Spleen (tissue), 11 donors: ENCODE measurements around the gene FAM120A. TPM values are rescaled to one million over a fixed set of nuclear protein-coding genes. Genes with fewer than 3 reads are reported as not detected.

Experiments
- DNase-seq: peaks from one replicate; pipeline ENCODE4 v3.0.0-alpha.2; 2020
- H3K27ac ChIP-seq, 8 donors: fragments of 200-600 bp; sonication (generic) in 7 of 8; 1 replicate in 4 of 8; 2 replicates in 4 of 8; pipeline versions ENCODE4 v1.5.0 to v1.8.0; 2016 to 2021; ENCODE audit warnings: inconsistent platforms in 4 of 8, mild to moderate bottlenecking in 4 of 8, moderate library complexity in 1 of 8
- H3K27me3 ChIP-seq, 7 donors: fragments of 200-600 bp; sonication (generic) in 6 of 7; replicated peaks in 1 of 7; 1 replicate in 4 of 7; 2 replicates in 3 of 7; pipeline versions ENCODE4 v1.5.0 to v1.8.0; 2016 to 2021; ENCODE audit warnings: inconsistent platforms in 3 of 7, mild to moderate bottlenecking in 1 of 7
- H3K36me3 ChIP-seq, 6 donors: fragments of 200-600 bp; sonication (generic) in 5 of 6; 1 replicate in 4 of 6; 2 replicates in 2 of 6; pipeline versions ENCODE4 v1.5.0 to v1.8.0; 2016 to 2021; ENCODE audit warnings: inconsistent platforms in 2 of 6
- H3K4me1 ChIP-seq, 6 donors: fragments of 200-600 bp; sonication (generic) in 5 of 6; 1 replicate in 3 of 6; 2 replicates in 3 of 6; pipeline versions ENCODE4 v1.5.0 to v1.8.0; 2016 to 2021; ENCODE audit warnings: inconsistent platforms in 3 of 6
- H3K4me3 ChIP-seq, 8 donors: fragments of 200-600 bp; sonication (generic) in 7 of 8; 1 replicate in 4 of 8; 2 replicates in 4 of 8; pipeline versions ENCODE4 v1.5.0 to v1.8.0; 2016 to 2021; ENCODE audit warnings: inconsistent platforms in 4 of 8, mild to moderate bottlenecking in 4 of 8, moderate library complexity in 2 of 8
- H3K9me3 ChIP-seq, 8 donors: fragments of 200-600 bp; sonication (generic) in 7 of 8; 1 replicate in 4 of 8; 2 replicates in 4 of 8; pipeline versions ENCODE4 v1.5.0 to v1.8.0; 2016 to 2021; ENCODE audit warnings: inconsistent platforms in 4 of 8
- CTCF ChIP-seq, 11 experiments: fragments of 200-600 bp in 7 of 11; fragments of 450-650 bp in 4 of 11; sonication (generic) in 4 of 11; IDR thresholded peaks in 8 of 11; conservative IDR thresholded peaks in 3 of 11; 1 replicate in 7 of 11; 2 replicates in 4 of 11; pipeline versions ENCODE4 v1.4.0 to v1.8.0; 2016 to 2021; ENCODE audit warnings: antibody characterized with exemption in 11 of 11, inconsistent platforms in 4 of 11, mild to moderate bottlenecking in 1 of 11
- POLR2A ChIP-seq, 3 donors: fragments of 450-650 bp; IDR thresholded peaks; one replicate each; pipeline ENCODE4 v1.5.1; 2017; ENCODE audit warnings: antibody characterized with exemption in 3 of 3, mild to moderate bottlenecking in 1 of 3
- POLR2AphosphoS5 ChIP-seq, 3 donors: sonication (generic); formaldehyde crosslinking; IDR thresholded peaks; one replicate each; pipeline ENCODE4 v1.5.1; 2017; ENCODE audit warnings: antibody characterized with exemption in 3 of 3
- WGBS, 5 donors: extraction: QIAGEN DNeasy Blood & Tissue Kit in 3 of 5; methylation state at CpG; one replicate each; pipeline versions ENCODE4 v1.1.5 to v1.1.7; 2013 to 2018; 5-methylcytosine and 5-hydroxymethylcytosine counted together
- intact Hi-C: fragments of 100-400 bp; cut with DNase I; formaldehyde crosslinking; loops from one replicate; pipeline ENCODE4 v1.15.0; 2023; ENCODE audit warnings: low total_unique reads
- polyA plus RNA-seq, 3 donors: library from polyadenylated mRNA; stranded (reverse); fragments of 200-250 nt; gene quantifications; one replicate each; pipeline ENCODE4 v1.2.1, GENCODE V29; 2013
- total RNA-seq, 7 donors: library from RNA; depleted of rRNA in 3 of 7; stranded (reverse); fragments of >200 nt in 3 of 7; fragmentation: NEBNext Ultra II Directional in 4 of 7; extraction: Animal tissue kit (Norgen Biotek cat#: 25700) in 4 of 7; gene quantifications; one replicate each; pipeline versions ENCODE4 v1.1.0 to v1.2.1, GENCODE V29; 2016 to 2021
- donor health status: healthy with polysubstance abuse.
- donor health status: DM: no; HTN: no; CAD: no; lungs with moderate emphysema.
- donor health status: DM: no; HTN: no; CAD: no.
- donor health status: Bipolar disorder and iron deficiency.
- donor health status: healthy.
- donor health status: DM: no; HTN: no; CAD: no.
- donor health status: DM: yes; HTN: yes; CAD: no.

The FAM120A gene
- total and polyA plus RNA-seq, 10 donors = 33.0 to 116 (median 102) TPM

GRCh38 chr9:93580654-93581380, 129.3 kb downstream of the FAM120A start:
- no peaks in the 10 kb centered on the region for H3K36me3 ChIP-seq
- no peak overlapping the region for H3K4me3 ChIP-seq
- no peak for TF ChIP-seq CTCF (IDR thresholded peaks at IDR 0.05 in 8 of 11, conservative IDR thresholded peaks at IDR 0.05 in 3 of 11)
- no peak for TF ChIP-seq POLR2AphosphoS5 (IDR thresholded peaks at IDR 0.05)
- TF ChIP-seq POLR2A (IDR thresholded peaks at IDR 0.05) = no peak
- 79 to 84% (median 82%) methylated on average over 9 to 10 of the region's 10 CpGs for WGBS, 5 donors
- peaks cover 0 to 9% (median 3%) of the 10 kb centered on the region in 8 donors for H3K9me3 ChIP-seq
- peaks cover 6 to 66% (median 53%) of the 10 kb centered on the region in 6 donors for H3K4me1 ChIP-seq
- intact Hi-C loops = no loop called here
- no peak for DNase-seq
- peak overlapping the region in 7 of 8 donors; percentile 4 to 97 (median 73) for H3K27ac ChIP-seq
- H3K27me3 ChIP-seq = no peaks in the 10 kb centered on the region

- H3K4me3 ChIP-seq = no peak overlapping the region
- H3K27ac ChIP-seq = peak overlapping the region; percentile 29 to 97 (median 68)
- no peaks in the 10 kb centered on the region for H3K27me3 ChIP-seq
- 44 to 81% (median 57%) methylated on average over 3 to 5 of the region's 5 CpGs for WGBS, 5 donors
- intact Hi-C loops = no loop called here
- peaks cover 6 to 77% (median 53%) of the 10 kb centered on the region in 6 donors for H3K4me1 ChIP-seq
- peaks cover 0 to 9% (median 3%) of the 10 kb centered on the region in 8 donors for H3K9me3 ChIP-seq
- TF ChIP-seq POLR2AphosphoS5 (IDR thresholded peaks at IDR 0.05) (peak in 2 of 3 donors; percentile 58 to 68), POLR2A (IDR thresholded peaks at IDR 0.05) (no peak), CTCF (IDR thresholded peaks at IDR 0.05 in 8 of 11, conservative IDR thresholded peaks at IDR 0.05 in 3 of 11) (no peak)
- DNase-seq = no peak
- no peaks in the 10 kb centered on the region for H3K36me3 ChIP-seq
Measured at GRCh38 chr9:93582115-93582514, 130.6 kb downstream of the FAM120A start.

GRCh38 chr9:93582550-93582949, 131.1 kb downstream of the FAM120A start:
- Histone ChIP-seq H3K36me3 (no peaks in the 10 kb centered on the region), H3K9me3 (peaks cover 0 to 9% (median 3%) of the 10 kb centered on the region in 8 donors), H3K4me3 (no peak overlapping the region), H3K27me3 (no peaks in the 10 kb centered on the region), H3K27ac (peak overlapping the region in 7 of 8 donors; percentile 29 to 97 (median 73)), H3K4me1 (peaks cover 4 to 76% (median 50%) of the 10 kb centered on the region in 6 donors)
- 68 to 85% (median 73%) methylated on average over 3 of the region's 3 CpGs for WGBS, 5 donors
- no peak for DNase-seq
- intact Hi-C loops = no loop called here
- TF ChIP-seq POLR2AphosphoS5 (IDR thresholded peaks at IDR 0.05) (no peak), POLR2A (IDR thresholded peaks at IDR 0.05) (no peak), CTCF (IDR thresholded peaks at IDR 0.05 in 8 of 11, conservative IDR thresholded peaks at IDR 0.05 in 3 of 11) (no peak)

- TF ChIP-seq POLR2A (IDR thresholded peaks at IDR 0.05) (no peak), POLR2AphosphoS5 (IDR thresholded peaks at IDR 0.05) (no peak), CTCF (IDR thresholded peaks at IDR 0.05 in 8 of 11, conservative IDR thresholded peaks at IDR 0.05 in 3 of 11) (no peak)
- DNase-seq = no peak
- 94 to 98% (median 96%) methylated on average over 4 of the region's 4 CpGs for WGBS, 5 donors
- Histone ChIP-seq H3K27me3 (no peaks in the 10 kb centered on the region), H3K9me3 (peaks cover 0 to 9% (median 3%) of the 10 kb centered on the region in 8 donors), H3K36me3 (no peaks in the 10 kb centered on the region), H3K27ac (no peak overlapping the region), H3K4me3 (no peak overlapping the region), H3K4me1 (peaks cover 11 to 76% (median 49%) of the 10 kb centered on the region in 6 donors)
- intact Hi-C loops = no loop called here
Measured at GRCh38 chr9:93585259-93585658, 133.8 kb downstream of the FAM120A start.
